Ishikawa (cell line): Measurements from ENCODE around the gene PGBD5.

Experiments used
- CEBPB ChIP-seq: IDR thresholded peaks from 2 replicates; pipeline ENCODE4 v1.6.1; 2012
- CREB1 ChIP-seq: IDR thresholded peaks from 2 replicates; pipeline ENCODE4 v1.6.1; 2012; ENCODE audit warnings: low read depth
- EGR1 ChIP-seq: IDR thresholded peaks from 2 replicates; pipeline ENCODE4 v1.6.1; 2012
- EP300 ChIP-seq: IDR thresholded peaks from 2 replicates; pipeline ENCODE4 v1.6.1; 2012; ENCODE audit warnings: borderline replicate concordance
- FOXM1 ChIP-seq: IDR thresholded peaks from 2 replicates; pipeline ENCODE4 v1.6.1; 2012; ENCODE audit warnings: low read depth, borderline replicate concordance
- NFIC ChIP-seq: IDR thresholded peaks from 2 replicates; pipeline ENCODE4 v1.6.1; 2012
- RAD21 ChIP-seq: IDR thresholded peaks from 2 replicates; pipeline ENCODE4 v1.6.1; 2012; ENCODE audit warnings: low read depth
- TAF1 ChIP-seq: IDR thresholded peaks from 2 replicates; pipeline ENCODE4 v1.6.1; 2012; ENCODE audit warnings: low read depth, mild to moderate bottlenecking
- TCF12 ChIP-seq: IDR thresholded peaks from 2 replicates; pipeline ENCODE4 v1.6.1; 2012; ENCODE audit warnings: low read depth
- TEAD4 ChIP-seq: IDR thresholded peaks from 2 replicates; pipeline ENCODE4 v1.6.1; 2012
- YY1 ChIP-seq: IDR thresholded peaks from 2 replicates; pipeline ENCODE4 v1.6.1; 2012; ENCODE audit warnings: low read depth
- TF ChIP-seq, protein P1 (sequence below): IDR thresholded peaks from 2 replicates; pipeline ENCODE4 v1.6.1; 2012
- TF ChIP-seq, protein P2 (sequence below): IDR thresholded peaks from 2 replicates; pipeline ENCODE4 v1.6.1; 2012
- TF ChIP-seq, protein P3 (sequence below): IDR thresholded peaks from 2 replicates; pipeline ENCODE4 v1.6.1; 2012; ENCODE audit warnings: low read depth, mild to moderate bottlenecking

DNA sequence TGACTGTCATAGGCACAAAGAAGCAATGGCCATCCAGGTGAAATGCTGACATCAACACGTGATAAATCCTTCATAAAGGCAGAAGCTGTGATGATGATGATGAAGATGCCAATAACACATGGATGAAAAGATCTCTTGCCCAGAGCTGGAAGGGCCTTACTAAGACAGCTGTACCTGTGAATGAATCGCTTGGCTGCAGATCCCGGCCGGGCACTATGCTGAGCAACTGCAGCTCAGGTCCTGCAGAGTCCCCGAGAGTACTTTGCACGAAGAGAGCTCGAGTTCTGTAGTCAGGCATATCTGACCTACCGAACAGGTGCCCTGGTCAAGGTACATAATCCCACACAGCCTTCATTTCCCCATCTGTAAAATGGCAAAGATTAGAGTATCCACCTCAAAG lies 48.8 kb downstream of the PGBD5 start:
- TF ChIP-seq EP300 (no peak), TAF1 (no peak), TEAD4 (no peak), NFIC (no peak), RAD21 (no peak), FOXM1 (no peak), CREB1 (no peak), CEBPB (no peak), TCF12 (no peak), YY1 (no peak), EGR1 (no peak)
- TF ChIP-seq, protein P1, sequence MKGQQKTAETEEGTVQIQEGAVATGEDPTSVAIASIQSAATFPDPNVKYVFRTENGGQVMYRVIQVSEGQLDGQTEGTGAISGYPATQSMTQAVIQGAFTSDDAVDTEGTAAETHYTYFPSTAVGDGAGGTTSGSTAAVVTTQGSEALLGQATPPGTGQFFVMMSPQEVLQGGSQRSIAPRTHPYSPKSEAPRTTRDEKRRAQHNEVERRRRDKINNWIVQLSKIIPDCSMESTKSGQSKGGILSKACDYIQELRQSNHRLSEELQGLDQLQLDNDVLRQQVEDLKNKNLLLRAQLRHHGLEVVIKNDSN = no peak
- TF ChIP-seq, protein P2, sequence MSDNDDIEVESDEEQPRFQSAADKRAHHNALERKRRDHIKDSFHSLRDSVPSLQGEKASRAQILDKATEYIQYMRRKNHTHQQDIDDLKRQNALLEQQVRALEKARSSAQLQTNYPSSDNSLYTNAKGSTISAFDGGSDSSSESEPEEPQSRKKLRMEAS = no peak
- TF ChIP-seq, protein P3, sequence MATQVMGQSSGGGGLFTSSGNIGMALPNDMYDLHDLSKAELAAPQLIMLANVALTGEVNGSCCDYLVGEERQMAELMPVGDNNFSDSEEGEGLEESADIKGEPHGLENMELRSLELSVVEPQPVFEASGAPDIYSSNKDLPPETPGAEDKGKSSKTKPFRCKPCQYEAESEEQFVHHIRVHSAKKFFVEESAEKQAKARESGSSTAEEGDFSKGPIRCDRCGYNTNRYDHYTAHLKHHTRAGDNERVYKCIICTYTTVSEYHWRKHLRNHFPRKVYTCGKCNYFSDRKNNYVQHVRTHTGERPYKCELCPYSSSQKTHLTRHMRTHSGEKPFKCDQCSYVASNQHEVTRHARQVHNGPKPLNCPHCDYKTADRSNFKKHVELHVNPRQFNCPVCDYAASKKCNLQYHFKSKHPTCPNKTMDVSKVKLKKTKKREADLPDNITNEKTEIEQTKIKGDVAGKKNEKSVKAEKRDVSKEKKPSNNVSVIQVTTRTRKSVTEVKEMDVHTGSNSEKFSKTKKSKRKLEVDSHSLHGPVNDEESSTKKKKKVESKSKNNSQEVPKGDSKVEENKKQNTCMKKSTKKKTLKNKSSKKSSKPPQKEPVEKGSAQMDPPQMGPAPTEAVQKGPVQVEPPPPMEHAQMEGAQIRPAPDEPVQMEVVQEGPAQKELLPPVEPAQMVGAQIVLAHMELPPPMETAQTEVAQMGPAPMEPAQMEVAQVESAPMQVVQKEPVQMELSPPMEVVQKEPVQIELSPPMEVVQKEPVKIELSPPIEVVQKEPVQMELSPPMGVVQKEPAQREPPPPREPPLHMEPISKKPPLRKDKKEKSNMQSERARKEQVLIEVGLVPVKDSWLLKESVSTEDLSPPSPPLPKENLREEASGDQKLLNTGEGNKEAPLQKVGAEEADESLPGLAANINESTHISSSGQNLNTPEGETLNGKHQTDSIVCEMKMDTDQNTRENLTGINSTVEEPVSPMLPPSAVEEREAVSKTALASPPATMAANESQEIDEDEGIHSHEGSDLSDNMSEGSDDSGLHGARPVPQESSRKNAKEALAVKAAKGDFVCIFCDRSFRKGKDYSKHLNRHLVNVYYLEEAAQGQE = no peak
